8988T (cell line): Measurements from ENCODE around the gene NFS1.
"Not testable (repeated sequence)": the region's sequence is repeated elsewhere in the genome, so short reads cannot be mapped to it uniquely, and the experiment has no call there.

Source experiments
- DNase-seq: peaks from one replicate; pipeline ENCODE4 v3.0.0; 2011

The NFS1 gene

GRCh38 chr20:35699127-35699956, at the start of gene NFS1, which contains the start of gene ROMO1:
NFS1 (minus strand) TSS chr20:35699352; CDS start chr20:35699288, 64 bp downstream.
ROMO1 (plus strand) TSS chr20:35699405; CDS start chr20:35699633, 228 bp downstream.
- peak; percentile 85 for DNase-seq

- DNase-seq: not testable (repeated sequence)
Observed at GRCh38 chr20:35744492-35744841, 45.3 kb upstream of the NFS1 start.

- no peak for DNase-seq
Observed at GRCh38 chr20:35743693-35744491, 44.7 kb upstream of the NFS1 start.

- DNase-seq: no peak
Observed at GRCh38 chr20:35742741-35743523, 43.8 kb upstream of the NFS1 start.

- DNase-seq: peak; percentile 55
Observed at GRCh38 chr20:35741892-35742740, 43.0 kb upstream of the NFS1 start, which contains the start of gene RBM39. RBM39 (minus strand) TSS chr20:35742260; CDS start chr20:35740874, 1,386 bp downstream.

GRCh38 chr20:35739294-35740163, 40.4 kb upstream of the NFS1 start:
- DNase-seq: no peak

- DNase-seq: no peak
Observed at GRCh38 chr20:35738410-35739179, 39.4 kb upstream of the NFS1 start.

GRCh38 chr20:35737865-35738333, 38.7 kb upstream of the NFS1 start:
- DNase-seq: no peak

GRCh38 chr20:35735826-35736470, 36.8 kb upstream of the NFS1 start:
- DNase-seq: no peak

GRCh38 chr20:35734777-35735649, 35.9 kb upstream of the NFS1 start:
- no peak for DNase-seq

- no peak for DNase-seq
Observed at GRCh38 chr20:35734374-35734773, 35.2 kb upstream of the NFS1 start.

- DNase-seq: no peak
Observed at GRCh38 chr20:35732644-35732982, 33.5 kb upstream of the NFS1 start.

- no peak for DNase-seq
Observed at GRCh38 chr20:35731862-35732643, 32.9 kb upstream of the NFS1 start.

- DNase-seq: no peak
Observed at GRCh38 chr20:35731469-35731788, 32.3 kb upstream of the NFS1 start.

- DNase-seq: no peak
Observed at GRCh38 chr20:35730583-35731468, 31.7 kb upstream of the NFS1 start.

GRCh38 chr20:35729836-35730582, 30.9 kb upstream of the NFS1 start:
- DNase-seq: no peak
